ENCODE results near the gene PTPA. TPM values are rescaled to one million over a fixed set of nuclear protein-coding genes. Genes with fewer than 3 reads are reported as not detected.

The PTPA gene
- total and polyA plus RNA-seq, 11 donors, result 96.0 to 212 (median 172) TPM

DNA sequence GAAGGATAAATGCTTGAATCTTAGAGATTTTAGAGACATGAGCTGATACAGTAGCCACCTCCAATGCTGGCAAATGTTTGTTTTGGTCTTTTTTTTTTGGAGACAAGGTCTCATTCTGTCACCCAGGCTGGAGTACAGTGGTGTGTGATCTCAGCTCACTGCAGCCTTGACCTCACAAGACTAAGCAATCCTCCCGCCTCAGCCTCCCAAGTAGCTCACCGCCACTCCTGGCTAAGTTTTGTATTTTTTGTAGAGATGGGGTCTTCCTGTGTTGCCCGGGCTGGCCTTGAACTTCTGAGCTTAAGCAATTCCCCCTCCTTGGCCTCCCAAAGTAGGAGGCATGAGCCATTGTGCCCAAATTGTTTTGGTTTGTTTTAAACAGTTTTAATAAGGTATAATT, 37.1 kb upstream of the PTPA start:
- peaks cover 0 to 19% (median 6%) of the 10 kb centered on the region in 12 donors for H3K4me1 ChIP-seq
- intact Hi-C loops (cut with DNase I), result no loop called here
- H3K4me3 ChIP-seq, result no peak overlapping the region
- no peak overlapping the region for H3K27ac ChIP-seq
- H3K27me3 ChIP-seq, result no peaks in the 10 kb centered on the region
- no peaks in the 10 kb centered on the region for H3K9me3 ChIP-seq
- TF ChIP-seq POLR2A (IDR thresholded peaks at IDR 0.05), result no peak
- TF ChIP-seq, protein P1, sequence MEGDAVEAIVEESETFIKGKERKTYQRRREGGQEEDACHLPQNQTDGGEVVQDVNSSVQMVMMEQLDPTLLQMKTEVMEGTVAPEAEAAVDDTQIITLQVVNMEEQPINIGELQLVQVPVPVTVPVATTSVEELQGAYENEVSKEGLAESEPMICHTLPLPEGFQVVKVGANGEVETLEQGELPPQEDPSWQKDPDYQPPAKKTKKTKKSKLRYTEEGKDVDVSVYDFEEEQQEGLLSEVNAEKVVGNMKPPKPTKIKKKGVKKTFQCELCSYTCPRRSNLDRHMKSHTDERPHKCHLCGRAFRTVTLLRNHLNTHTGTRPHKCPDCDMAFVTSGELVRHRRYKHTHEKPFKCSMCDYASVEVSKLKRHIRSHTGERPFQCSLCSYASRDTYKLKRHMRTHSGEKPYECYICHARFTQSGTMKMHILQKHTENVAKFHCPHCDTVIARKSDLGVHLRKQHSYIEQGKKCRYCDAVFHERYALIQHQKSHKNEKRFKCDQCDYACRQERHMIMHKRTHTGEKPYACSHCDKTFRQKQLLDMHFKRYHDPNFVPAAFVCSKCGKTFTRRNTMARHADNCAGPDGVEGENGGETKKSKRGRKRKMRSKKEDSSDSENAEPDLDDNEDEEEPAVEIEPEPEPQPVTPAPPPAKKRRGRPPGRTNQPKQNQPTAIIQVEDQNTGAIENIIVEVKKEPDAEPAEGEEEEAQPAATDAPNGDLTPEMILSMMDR (IDR thresholded peaks at IDR 0.05), result no peak
- H3K36me3 ChIP-seq, result peaks cover 0 to 17% (median 3%) of the 10 kb centered on the region in 9 donors
- 82 to 90% (median 88%) methylated on average over 3 of the region's 3 CpGs for WGBS, 4 donors
- no peak for DNase-seq
- ATAC-seq, result no peak

DNA sequence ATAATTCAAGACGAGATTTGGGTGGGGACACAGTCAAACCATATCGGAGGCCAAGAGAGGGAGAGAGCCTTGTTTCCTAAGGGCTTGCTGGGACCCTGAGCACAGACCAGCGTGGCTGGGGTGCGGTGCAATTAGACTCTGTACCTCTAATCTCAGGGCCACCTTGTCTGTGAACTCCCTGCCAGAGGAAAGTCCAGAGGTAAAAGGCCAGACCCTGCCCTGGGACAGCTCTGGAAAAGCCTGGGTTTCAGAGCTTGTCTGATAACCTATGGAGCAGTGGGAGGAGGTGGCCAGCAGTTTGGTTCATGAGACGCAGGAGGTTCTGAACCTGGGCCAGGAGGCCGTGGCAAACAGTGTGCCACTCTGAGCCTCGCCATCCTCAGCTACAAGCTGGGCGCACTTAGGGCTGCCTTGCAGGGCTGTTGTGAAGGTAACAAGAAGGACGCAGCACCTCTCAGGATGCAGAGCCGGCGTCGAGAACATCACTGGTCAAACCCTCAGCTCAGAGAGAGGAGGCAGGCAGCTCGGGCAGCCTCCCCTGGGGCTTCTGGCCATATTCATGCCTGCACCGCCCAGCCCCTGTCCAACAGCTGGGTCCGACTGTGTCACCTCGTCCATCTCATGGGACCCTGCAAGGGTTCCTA, 35.1 kb upstream of the PTPA start:
- intact Hi-C loops (cut with DNase I), result no loop called here
- no peak overlapping the region for H3K4me3 ChIP-seq
- ATAC-seq (no peak), DNase-seq (peak in 1 of 5 donors; percentile 48)
- 83 to 88% (median 85%) methylated on average over 14 to 16 of the region's 16 CpGs for WGBS, 4 donors
- no peak overlapping the region for H3K27ac ChIP-seq
- TF ChIP-seq POLR2A (IDR thresholded peaks at IDR 0.05), result no peak
- TF ChIP-seq, protein P1 (IDR thresholded peaks at IDR 0.05), result no peak
- H3K4me1 ChIP-seq, result peaks cover 0 to 7% (median 5%) of the 10 kb centered on the region in 12 donors
- peaks cover 0 to 6% (median 1%) of the 10 kb centered on the region in 9 donors for H3K36me3 ChIP-seq
- H3K27me3 ChIP-seq, result no peaks in the 10 kb centered on the region
- H3K9me3 ChIP-seq, result no peaks in the 10 kb centered on the region

DNA sequence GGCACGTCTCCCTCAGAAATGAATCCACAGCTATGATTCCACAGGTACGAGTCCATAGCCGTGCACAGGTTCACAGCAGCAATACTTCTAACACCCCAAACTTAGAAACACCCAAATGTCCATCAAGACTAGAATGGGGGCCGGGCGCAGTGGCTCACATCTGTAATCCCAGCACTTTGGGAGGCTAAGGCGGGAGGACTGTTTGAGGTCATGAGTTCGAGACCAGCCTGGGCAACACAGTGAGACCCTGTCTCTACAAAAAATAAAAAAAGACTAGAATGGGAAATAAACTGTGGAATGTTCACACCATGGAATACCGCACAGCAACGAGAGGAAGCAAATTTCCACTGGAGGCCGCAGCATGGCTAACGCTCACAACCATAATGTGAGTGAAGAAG, 34.6 kb upstream of the PTPA start:
- intact Hi-C loops (cut with DNase I), result no loop called here
- DNase-seq, result peak in 1 of 5 donors; percentile 19
- 90 to 95% (median 92%) methylated on average over 11 of the region's 11 CpGs for WGBS, 4 donors
- no peak for TF ChIP-seq POLR2A (IDR thresholded peaks at IDR 0.05)
- TF ChIP-seq, protein P1 (IDR thresholded peaks at IDR 0.05), result no peak
- peaks cover 0 to 10% (median 7%) of the 10 kb centered on the region in 12 donors for H3K4me1 ChIP-seq
- peaks cover 0 to 3% (median 0%) of the 10 kb centered on the region in 9 donors for H3K36me3 ChIP-seq
- ATAC-seq, result no peak
- no peaks in the 10 kb centered on the region for H3K27me3 ChIP-seq
- H3K27ac ChIP-seq, result no peak overlapping the region
- H3K4me3 ChIP-seq, result no peak overlapping the region
- no peaks in the 10 kb centered on the region for H3K9me3 ChIP-seq

DNA sequence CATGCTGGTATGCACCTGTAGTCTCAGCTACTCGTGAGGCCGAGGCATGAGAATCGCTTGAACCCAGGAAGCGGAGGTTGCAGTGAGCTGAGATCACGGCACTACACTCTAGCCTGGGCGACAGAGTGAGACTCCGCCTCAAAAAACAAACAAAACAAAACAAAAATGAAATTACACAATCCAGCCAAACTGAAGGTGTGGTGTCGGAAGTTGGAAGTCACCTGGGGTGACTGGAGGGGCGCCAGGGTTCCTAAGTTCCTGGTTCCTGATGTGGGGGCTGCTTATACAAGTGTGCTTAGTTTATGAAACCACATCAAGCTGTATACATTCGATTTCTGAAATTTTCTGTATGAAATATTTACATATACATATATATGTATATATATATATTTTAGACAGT, 34.0 kb upstream of the PTPA start:
- 86 to 91% (median 89%) methylated on average over 10 of the region's 10 CpGs for WGBS, 4 donors
- no peak for TF ChIP-seq POLR2A (IDR thresholded peaks at IDR 0.05)
- TF ChIP-seq, protein P1 (IDR thresholded peaks at IDR 0.05), result no peak
- H3K4me3 ChIP-seq, result no peak overlapping the region
- no peaks in the 10 kb centered on the region for H3K9me3 ChIP-seq
- no peak overlapping the region for H3K27ac ChIP-seq
- H3K4me1 ChIP-seq, result peaks cover 6 to 16% (median 13%) of the 10 kb centered on the region in 12 donors
- intact Hi-C loops (cut with DNase I), result no loop called here
- H3K27me3 ChIP-seq, result no peaks in the 10 kb centered on the region
- ATAC-seq, result no peak
- peak in 1 of 5 donors; percentile 15 for DNase-seq
- no peaks in the 10 kb centered on the region for H3K36me3 ChIP-seq

All from heart left ventricle (tissue), 16 donors.